WTC11 (cell line): ENCODE results near the gene SELL. TPM values are rescaled to one million over a fixed set of nuclear protein-coding genes. Genes with fewer than 3 reads are reported as not detected.

Experiments
- ATAC-seq: fragments of 200-7000 bp; cut with Tn5 transposase; 2 replicates; pipeline ENCODE4 v1.10.0; 2021; ENCODE audit warnings: mild to moderate bottlenecking, moderate library complexity
- CTCF ChIA-PET: fragments of 300-600 bp; sonication (Branson Sonifier 250); formaldehyde crosslinking; loops from one replicate; lab custom pipeline; 2021; ENCODE audit warnings: antibody characterized with exemption; lab: Charles Lee
- POLR2A ChIA-PET: fragments of 350-600 bp; sonication (Branson Sonifier 250); formaldehyde crosslinking; loops from one replicate; lab custom pipeline; 2021; ENCODE audit warnings: antibody characterized with exemption; lab: Charles Lee
- DNase-seq: peaks from one replicate; pipeline ENCODE4 v3.0.0; 2021; ENCODE audit warnings: low spot score
- H3K27ac Mint-ChIP-seq: 2 replicates; pipeline ENCODE4 v1.8.0; 2021; ENCODE audit warnings: mixed read lengths
- H3K27me3 Mint-ChIP-seq: 2 replicates; pipeline ENCODE4 v1.8.0; 2021; ENCODE audit warnings: low read depth, mild to moderate bottlenecking, moderate library complexity, mixed read lengths
- H3K36me3 Mint-ChIP-seq: 2 replicates; pipeline ENCODE4 v1.8.0; 2021; ENCODE audit warnings: mixed read lengths
- H3K4me1 Mint-ChIP-seq: 2 replicates; pipeline ENCODE4 v1.8.0; 2022; ENCODE audit warnings: mixed read lengths
- H3K4me3 Mint-ChIP-seq: 2 replicates; pipeline ENCODE4 v1.8.0; 2021; ENCODE audit warnings: mild to moderate bottlenecking, moderate library complexity, mixed read lengths
- H3K9me3 Mint-ChIP-seq: 2 replicates; pipeline ENCODE4 v1.8.0; 2021; ENCODE audit warnings: mixed read lengths
- ATF1 ChIP-seq: sonication (generic); formaldehyde crosslinking; IDR thresholded peaks from 2 replicates; pipeline ENCODE4 v1.8.1; 2023; ENCODE audit warnings: mild to moderate bottlenecking, moderate library complexity, missing genetic modification reagents
- ATF2 ChIP-seq: sonication (generic); formaldehyde crosslinking; IDR thresholded peaks from 2 replicates; pipeline ENCODE4 v1.8.1; 2022; ENCODE audit warnings: low read depth, missing genetic modification reagents, borderline replicate concordance
- CTCF ChIP-seq: fragments of 200-600 bp; IDR thresholded peaks from 2 replicates; pipeline ENCODE4 v1.8.0; 2022; ENCODE audit warnings: antibody characterized with exemption
- EMX1 ChIP-seq: fragments of 250-450 bp; sonication (Bioruptor Pico); IDR thresholded peaks from 2 replicates; pipeline ENCODE4 v1.8.0; 2021; ENCODE audit warnings: mild to moderate bottlenecking
- FOXP1 ChIP-seq: sonication (generic); formaldehyde crosslinking; IDR thresholded peaks from 2 replicates; pipeline ENCODE4 v1.8.0; 2022; ENCODE audit warnings: missing genetic modification reagents, mild to moderate bottlenecking, moderate library complexity, borderline replicate concordance
- GABPB1 ChIP-seq: sonication (generic); formaldehyde crosslinking; IDR thresholded peaks from 2 replicates; pipeline ENCODE4 v1.8.1; 2023; ENCODE audit warnings: mild to moderate bottlenecking, missing genetic modification reagents
- GRHL2 ChIP-seq: fragments of 250-450 bp; sonication (Bioruptor Pico); IDR thresholded peaks from 2 replicates; pipeline ENCODE4 v1.8.0; 2022; ENCODE audit warnings: mild to moderate bottlenecking, moderate library complexity; ENCODE audit not compliant: insufficient replicate concordance, severe bottlenecking
- IRF1 ChIP-seq: sonication (generic); formaldehyde crosslinking; IDR thresholded peaks from 2 replicates; pipeline ENCODE4 v1.8.0; 2023; ENCODE audit warnings: missing genetic modification reagents
- MXD4 ChIP-seq: fragments of 250-450 bp; sonication (Bioruptor Pico); IDR thresholded peaks from 2 replicates; pipeline ENCODE4 v1.8.0; 2021; ENCODE audit warnings: mild to moderate bottlenecking, moderate library complexity, borderline replicate concordance
- NR3C1 ChIP-seq: sonication (generic); formaldehyde crosslinking; conservative IDR thresholded peaks from 2 replicates; pipeline ENCODE4 v1.8.1; 2023; ENCODE audit warnings: low read depth, mild to moderate bottlenecking, missing genetic modification reagents
- SMAD4 ChIP-seq: sonication (generic); formaldehyde crosslinking; IDR thresholded peaks from 2 replicates; pipeline ENCODE4 v1.8.0; 2022; ENCODE audit warnings: mild to moderate bottlenecking, missing genetic modification reagents
- TEAD1 ChIP-seq: sonication (generic); formaldehyde crosslinking; IDR thresholded peaks from 2 replicates; pipeline ENCODE4 v1.8.0; 2022; ENCODE audit warnings: mild to moderate bottlenecking, missing genetic modification reagents
- TP53 ChIP-seq: sonication (generic); formaldehyde crosslinking; IDR thresholded peaks from 2 replicates; pipeline ENCODE4 v1.8.1; 2023; ENCODE audit warnings: mild to moderate bottlenecking, missing genetic modification reagents
- USF2 ChIP-seq: sonication (generic); formaldehyde crosslinking; IDR thresholded peaks from 2 replicates; pipeline ENCODE4 v1.8.1; 2023; ENCODE audit warnings: mild to moderate bottlenecking, missing genetic modification reagents, moderate library complexity
- ZMAT4 ChIP-seq: fragments of 250-450 bp; sonication (Bioruptor Pico); IDR thresholded peaks from 2 replicates; pipeline ENCODE4 v1.9.0; 2021; ENCODE audit warnings: mild to moderate bottlenecking
- ZNF232 ChIP-seq: sonication (generic); formaldehyde crosslinking; IDR thresholded peaks from 2 replicates; pipeline ENCODE4 v1.8.0; 2022; ENCODE audit warnings: mild to moderate bottlenecking, missing genetic modification reagents
- ZNF317 ChIP-seq: sonication (generic); formaldehyde crosslinking; IDR thresholded peaks from 2 replicates; pipeline ENCODE4 v1.8.1; 2023; ENCODE audit warnings: low read depth, mild to moderate bottlenecking, moderate library complexity, missing genetic modification reagents, borderline replicate concordance
- ZNF416 ChIP-seq: fragments of 250-450 bp; sonication (Bioruptor Pico); IDR thresholded peaks from 2 replicates; pipeline ENCODE4 v1.9.0; 2021; ENCODE audit warnings: mild to moderate bottlenecking, inconsistent platforms
- total RNA-seq: library from RNA; stranded (reverse); gene quantifications from 3 replicates; pipeline ENCODE4 v1.2.3, GENCODE V29; 2021
- TF ChIP-seq, protein P1 (sequence below): sonication (generic); formaldehyde crosslinking; IDR thresholded peaks from 2 replicates; pipeline ENCODE4 v1.8.0; 2022; ENCODE audit warnings: mild to moderate bottlenecking, missing genetic modification reagents
- TF ChIP-seq, protein P2 (sequence below): sonication (generic); formaldehyde crosslinking; IDR thresholded peaks from 2 replicates; pipeline ENCODE4 v1.8.1; 2022; ENCODE audit warnings: low read depth, mild to moderate bottlenecking, moderate library complexity, missing genetic modification reagents, borderline replicate concordance
- TF ChIP-seq, protein P3 (sequence below): fragments of 250-450 bp; sonication (Bioruptor Pico); IDR thresholded peaks from 2 replicates; pipeline ENCODE4 v1.9.0; 2021; ENCODE audit warnings: moderate library complexity, mild to moderate bottlenecking, inconsistent platforms, borderline replicate concordance

SELL gene
- total RNA-seq, 1 experiment from 2014 or later = 0.26 TPM

DNA sequence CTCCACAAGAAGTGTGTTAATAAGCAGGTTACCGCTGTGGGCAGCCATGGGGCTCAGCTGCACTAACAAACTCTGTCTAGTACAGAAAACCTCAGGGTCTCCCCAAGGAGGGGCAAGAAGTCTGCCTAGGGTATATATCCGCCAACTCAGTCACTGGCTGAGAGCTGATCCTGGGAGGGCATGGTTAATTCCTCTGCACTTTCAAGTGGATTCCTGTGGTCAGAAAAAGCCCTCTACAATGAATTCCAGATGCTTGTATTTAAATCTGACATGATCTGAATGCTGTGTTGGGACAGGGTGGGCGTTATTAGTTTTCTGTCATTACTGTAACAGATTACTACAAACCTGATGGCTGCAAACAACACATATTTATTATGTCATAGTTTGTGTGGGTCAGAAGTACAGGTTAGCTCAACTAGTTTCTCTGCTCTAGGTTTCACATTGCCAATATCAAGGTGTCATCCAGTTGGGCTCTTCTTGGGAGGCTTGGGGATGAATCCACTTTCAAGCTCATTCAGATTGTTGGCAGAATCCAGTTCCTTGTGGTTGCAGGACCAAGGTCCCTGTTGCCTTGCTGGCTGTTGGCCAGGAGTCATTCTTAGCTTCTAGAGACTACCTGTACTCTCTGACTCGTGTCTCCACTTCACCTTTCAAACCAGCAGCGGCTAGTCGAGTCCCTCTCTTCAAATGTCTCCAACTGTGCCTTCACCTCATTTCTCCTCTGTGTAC is 30.4 kb upstream of the SELL start (continued):
- TF ChIP-seq TEAD1 (CRISPR knock-in tag) (no peak), GRHL2 (CRISPR knock-in tag) (no peak), ATF2 (CRISPR knock-in tag) (no peak), SMAD4 (CRISPR knock-in tag) (no peak), ATF1 (CRISPR knock-in tag) (no peak), ZNF232 (CRISPR knock-in tag) (no peak), FOXP1 (CRISPR knock-in tag) (no peak)
- TF ChIP-seq, all 79 proteins: peak for 0

DNA sequence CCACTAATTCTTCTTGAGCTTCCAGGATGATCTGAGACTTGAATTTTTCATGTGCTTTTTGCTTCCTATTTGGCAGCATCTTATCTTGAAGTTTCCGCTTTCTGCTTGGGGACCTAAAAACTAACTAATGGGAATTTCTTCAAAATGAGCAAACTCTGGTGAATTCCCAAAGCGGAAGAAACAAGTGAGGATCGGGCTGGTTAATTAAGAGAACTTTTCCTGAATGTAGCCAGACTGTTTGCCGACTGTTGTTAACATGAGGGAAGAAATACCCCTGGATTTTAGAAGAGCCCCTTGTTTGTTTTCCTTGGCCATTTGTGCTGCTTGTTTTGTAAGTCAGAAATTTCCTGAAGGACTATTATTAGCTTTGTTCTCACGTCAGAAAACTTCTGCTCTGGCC is 28.6 kb upstream of the SELL start:
- POLR2A ChIA-PET = interaction anchor here (0.6 kb wide), 1 partner anchor 254 kb away, joined by 3 read pairs; the partner anchor contains the start of gene SLC19A2
- no peak overlapping the region for H3K4me3 Mint-ChIP-seq

More for the DNA sequence above, 28.6 kb upstream of the SELL start:
- Mint-ChIP-seq H3K27ac (no peak overlapping the region), H3K36me3 (no peaks in the 10 kb centered on the region; the same call in 1 of the 2 replicates), H3K9me3 (peaks cover 11% of the 10 kb centered on the region), H3K27me3 (peaks cover 35% of the 10 kb centered on the region), H3K4me1 (peaks cover 19% of the 10 kb centered on the region)
- TF ChIP-seq CTCF (no peak), SMAD4 (CRISPR knock-in tag) (no peak), ATF1 (CRISPR knock-in tag) (no peak), TP53 (CRISPR knock-in tag) (no peak), ZNF317 (CRISPR knock-in tag) (no peak), GABPB1 (no peak), NR3C1 (CRISPR knock-in tag) (no peak), IRF1 (no peak), ZMAT4 (CRISPR knock-in tag) (no peak), ZNF416 (no peak), MXD4 (CRISPR knock-in tag) (no peak), ATF2 (CRISPR knock-in tag) (no peak), USF2 (CRISPR knock-in tag) (no peak), EMX1 (no peak)
- TF ChIP-seq, protein P1, sequence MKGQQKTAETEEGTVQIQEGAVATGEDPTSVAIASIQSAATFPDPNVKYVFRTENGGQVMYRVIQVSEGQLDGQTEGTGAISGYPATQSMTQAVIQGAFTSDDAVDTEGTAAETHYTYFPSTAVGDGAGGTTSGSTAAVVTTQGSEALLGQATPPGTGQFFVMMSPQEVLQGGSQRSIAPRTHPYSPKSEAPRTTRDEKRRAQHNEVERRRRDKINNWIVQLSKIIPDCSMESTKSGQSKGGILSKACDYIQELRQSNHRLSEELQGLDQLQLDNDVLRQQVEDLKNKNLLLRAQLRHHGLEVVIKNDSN (CRISPR knock-in tag) = no peak
- TF ChIP-seq, protein P2, sequence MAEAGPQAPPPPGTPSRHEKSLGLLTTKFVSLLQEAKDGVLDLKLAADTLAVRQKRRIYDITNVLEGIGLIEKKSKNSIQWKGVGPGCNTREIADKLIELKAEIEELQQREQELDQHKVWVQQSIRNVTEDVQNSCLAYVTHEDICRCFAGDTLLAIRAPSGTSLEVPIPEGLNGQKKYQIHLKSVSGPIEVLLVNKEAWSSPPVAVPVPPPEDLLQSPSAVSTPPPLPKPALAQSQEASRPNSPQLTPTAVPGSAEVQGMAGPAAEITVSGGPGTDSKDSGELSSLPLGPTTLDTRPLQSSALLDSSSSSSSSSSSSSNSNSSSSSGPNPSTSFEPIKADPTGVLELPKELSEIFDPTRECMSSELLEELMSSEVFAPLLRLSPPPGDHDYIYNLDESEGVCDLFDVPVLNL (CRISPR knock-in tag) = no peak
- TF ChIP-seq, protein P3, sequence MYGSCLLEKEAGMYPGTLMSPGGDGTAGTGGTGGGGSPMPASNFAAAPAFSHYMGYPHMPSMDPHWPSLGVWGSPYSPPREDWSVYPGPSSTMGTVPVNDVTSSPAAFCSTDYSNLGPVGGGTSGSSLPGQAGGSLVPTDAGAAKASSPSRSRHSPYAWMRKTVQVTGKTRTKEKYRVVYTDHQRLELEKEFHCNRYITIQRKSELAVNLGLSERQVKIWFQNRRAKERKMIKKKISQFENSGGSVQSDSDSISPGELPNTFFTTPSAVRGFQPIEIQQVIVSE = no peak
- DNase-seq (no peak), ATAC-seq (no peak)
- CTCF ChIA-PET = no interaction called here
